HG03521 (cell line): ENCODE results near the gene TEAD1.
A peak's percentile ranks its signal among the peaks of the same experiment; 100 is the strongest.

Experiments
- ATAC-seq: cut with Tn5 transposase; IDR thresholded peaks from one replicate; pipeline ENCODE4 v1.9.1; 2021; ENCODE audit warnings: mild to moderate bottlenecking, moderate library complexity; ENCODE audit not compliant: unreplicated experiment

Gene TEAD1

DNA sequence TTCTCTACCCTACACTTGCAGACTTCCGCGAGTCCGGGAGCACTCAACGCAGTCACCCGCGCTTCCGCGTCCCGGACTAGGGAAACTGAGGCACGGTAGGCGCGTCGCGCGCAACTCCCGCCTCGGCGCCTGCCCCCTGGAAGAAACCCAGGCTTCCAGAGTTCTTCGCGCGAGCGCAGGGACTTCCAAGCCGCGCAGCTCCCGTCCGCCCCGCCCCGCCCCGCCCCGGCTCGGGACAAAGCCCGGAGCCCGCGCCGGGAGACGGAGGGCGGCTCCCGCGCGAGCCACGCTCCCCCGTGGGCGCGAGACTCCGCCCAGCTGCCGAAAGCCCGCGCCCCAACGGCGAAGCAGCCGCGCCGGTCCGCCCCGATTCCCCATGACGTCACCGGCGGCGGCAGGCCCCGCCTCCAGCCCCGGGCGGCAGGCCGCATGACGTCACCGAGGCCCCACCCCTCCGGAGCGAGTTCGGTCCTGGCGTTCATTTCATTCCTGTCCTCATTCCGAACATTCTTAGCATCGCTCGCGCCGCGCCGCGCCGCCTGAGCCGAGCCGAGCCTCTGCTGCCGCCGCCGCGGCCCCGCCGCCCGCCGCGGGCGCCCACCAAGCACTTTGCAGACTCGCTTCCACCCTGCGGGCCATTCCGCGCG lies at the start of gene TEAD1:
Gene TEAD1 (plus strand): TSS at position 498 of the 647 bp plus-strand sequence.
- peak; percentile 81 for ATAC-seq

DNA sequence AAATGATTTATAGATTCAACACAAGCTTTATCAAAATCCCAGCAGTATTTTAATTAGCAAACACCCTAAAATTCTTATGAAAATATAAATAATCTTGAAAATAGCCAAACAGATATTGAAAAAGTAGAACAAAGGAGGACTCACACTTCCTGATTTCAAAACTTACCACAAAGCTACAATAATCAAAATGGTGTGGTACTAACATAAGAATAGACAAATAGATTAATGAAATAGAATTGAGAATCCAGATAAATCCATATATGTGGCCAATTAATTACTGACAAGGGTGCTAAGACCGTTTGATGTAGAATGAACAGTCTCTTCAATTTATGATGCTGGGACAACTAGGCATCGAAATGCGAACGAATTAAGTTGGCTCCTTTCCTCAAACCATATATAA lies 49.6 kb upstream of the TEAD1 start:
- ATAC-seq: no peak

DNA sequence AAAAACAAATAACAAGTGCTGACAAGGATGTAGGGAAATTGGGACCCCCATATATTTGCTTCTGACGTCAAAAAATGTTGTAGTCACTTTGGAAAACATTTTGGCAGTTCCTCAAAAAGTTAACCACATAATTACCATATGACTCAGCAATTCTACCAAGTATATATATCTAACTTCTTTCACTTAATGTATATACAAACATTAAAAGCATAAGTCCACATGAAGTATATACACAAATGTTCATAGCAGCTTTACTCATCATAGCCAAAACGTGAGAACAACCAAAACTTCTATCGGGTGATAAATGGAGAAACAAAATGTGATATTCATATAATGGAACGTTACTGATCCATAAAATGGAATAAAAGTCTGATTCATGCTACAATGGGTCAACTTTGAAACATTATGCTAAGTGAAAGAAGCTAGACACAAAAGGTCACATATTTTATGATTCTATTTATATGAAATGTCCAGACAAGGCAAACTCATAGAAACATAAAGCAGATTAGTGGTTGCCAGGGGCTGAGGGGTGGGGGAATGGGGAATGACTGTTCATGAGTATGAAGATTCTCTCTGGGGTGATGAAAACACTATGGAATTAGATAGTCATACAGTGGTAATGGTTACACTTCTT lies 48.7 kb upstream of the TEAD1 start:
- no peak for ATAC-seq

DNA sequence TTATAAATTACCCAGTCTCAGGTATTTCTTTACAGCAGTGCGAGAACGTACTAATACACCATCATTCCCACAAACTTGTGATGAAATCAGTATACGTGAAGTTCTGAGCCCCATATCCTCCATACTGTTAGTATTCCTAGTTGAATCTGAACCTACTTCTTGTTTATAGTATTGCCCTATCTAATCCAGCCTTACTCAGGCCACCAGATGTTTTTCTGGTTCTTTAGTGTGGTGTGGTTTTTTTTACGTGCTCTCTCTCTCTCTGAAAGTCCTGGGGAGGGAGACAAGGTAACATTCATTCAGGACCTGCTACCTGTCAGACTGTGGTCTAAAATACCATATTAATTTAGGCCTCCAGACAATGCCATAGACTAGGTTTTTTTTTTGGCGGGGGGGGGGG lies 47.6 kb upstream of the TEAD1 start:
- no peak for ATAC-seq

DNA sequence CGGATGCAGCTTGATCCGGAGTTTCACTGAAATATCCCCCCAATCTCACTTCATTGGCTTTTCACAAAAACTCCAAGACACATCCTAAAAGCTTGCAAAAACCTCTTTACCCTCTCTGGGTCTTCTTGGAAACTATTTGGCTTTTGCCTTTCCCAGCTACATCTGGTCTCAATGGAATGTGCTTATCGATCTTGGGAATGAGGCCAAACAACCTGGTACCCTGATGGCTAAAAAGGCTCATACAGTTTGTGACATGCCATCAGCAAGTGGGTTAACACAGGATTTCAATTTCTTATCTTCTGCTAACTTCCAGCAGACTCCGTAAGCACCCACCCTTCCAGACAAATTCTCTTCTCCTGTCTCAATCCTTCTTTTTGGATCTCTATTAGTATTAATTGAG lies 45.9 kb upstream of the TEAD1 start:
- no peak for ATAC-seq

DNA sequence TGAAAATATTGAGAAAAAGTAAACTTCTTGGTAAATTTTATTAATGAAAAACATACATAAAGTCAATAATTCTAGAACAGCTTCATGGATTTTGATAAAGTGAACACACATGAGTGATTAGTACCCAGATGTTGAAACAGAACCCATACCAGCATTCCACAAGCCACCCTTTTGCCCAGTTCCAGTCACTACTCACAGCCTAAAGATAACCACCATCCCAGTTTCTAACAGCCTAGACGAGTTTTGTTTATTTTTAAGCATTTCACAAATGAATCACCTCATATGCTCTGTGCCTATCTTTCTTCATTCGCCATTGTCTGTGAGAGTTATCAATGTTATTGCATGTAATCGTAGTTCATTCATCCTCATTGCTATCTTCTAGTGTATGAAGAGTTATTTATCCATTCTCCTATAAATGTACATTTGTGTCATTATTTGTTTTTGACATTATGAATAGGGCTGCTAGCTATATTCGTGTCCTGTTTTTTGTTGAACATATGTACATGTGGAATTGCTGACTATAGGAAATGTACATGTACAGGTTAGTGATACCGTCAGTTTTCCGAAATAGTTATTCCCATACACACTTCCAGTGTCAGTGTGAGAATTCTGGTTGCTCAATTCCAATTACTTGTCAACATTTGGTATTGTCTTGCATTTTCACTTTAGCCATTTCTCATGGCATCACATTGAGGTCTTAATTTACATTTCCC lies 44.5 kb upstream of the TEAD1 start:
- no peak for ATAC-seq

DNA sequence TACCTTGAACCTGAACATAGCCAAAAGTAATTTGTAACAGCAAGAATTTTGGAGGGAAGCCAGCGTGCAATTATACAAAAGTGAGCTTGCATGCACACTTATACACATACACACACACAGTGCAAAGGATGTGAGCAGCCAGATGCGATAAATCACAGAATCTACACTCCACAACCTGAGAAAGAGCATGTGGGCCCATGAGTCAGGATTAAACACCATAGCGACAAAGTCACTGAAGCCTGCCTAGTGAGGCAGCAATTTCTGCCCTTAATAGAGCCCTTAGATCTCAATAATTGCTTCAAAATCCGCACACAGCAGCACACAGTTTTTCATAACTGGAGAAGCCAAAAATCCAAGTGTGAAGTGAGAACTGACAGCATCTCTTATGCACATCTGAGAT lies 42.6 kb upstream of the TEAD1 start:
- ATAC-seq: no peak

DNA sequence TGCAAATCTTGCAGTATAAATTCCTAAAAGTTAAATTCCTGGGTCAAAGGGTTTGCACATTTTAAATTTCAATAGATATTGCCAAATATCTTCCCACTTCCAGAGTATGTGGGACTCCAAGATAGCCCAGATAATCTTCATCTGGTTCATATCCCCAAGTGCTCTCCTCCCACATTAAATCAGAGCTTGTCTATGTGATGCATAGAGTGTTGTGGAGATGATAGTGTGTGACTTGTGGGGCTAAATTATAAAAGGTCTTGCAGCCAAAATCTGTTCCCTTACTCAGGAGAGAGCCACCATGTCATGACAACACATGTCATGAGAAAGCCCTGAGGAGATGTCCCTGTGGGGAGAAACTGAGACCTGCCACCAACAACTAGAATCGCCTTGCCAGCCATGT lies 39.9 kb upstream of the TEAD1 start:
- ATAC-seq: no peak

DNA sequence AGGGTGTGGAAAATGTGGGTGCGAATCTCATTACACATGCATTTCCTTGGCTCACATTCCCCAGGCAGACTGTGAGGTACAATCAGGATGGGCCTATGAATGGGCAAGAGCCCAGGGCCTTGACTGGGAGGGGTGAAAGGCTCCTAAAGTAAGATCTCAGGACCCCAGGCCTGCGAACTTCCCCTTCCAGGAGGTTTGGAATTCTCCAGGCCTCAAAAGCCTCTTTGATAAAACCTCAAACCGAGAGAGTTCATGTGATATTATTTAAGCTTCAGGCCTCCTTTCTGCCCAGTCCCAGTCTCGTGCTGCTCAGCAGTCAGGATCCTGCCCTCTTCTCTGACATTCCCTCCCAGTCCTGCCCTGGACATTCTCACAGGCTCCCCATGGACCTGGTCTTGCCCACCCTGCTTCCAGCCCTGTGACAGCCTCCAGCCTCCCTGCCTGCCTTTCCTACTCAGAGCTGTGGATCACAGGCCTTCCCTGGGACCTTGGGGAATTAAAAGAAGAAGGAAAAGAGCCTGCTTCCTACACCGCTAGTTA lies 37.3 kb upstream of the TEAD1 start:
- ATAC-seq: no peak

DNA sequence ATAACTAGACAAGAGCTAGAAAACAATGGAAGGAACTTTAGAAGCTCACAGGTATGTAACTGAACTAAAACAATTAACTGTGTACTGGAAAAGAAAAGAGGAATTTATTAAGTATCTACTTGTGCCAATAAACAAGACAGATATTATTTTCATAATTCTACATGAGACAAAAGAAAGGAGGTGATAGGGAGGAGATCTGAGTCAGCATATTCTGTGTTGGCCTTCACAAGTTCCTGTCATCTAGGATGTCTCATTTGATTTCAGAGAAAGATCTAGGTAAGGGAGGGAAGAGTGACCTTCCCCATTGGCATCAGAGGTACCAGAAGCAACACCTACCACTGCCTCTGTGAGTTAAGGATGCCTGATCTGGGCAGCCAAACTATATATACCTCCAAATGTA lies 34.8 kb upstream of the TEAD1 start:
- ATAC-seq: no peak

DNA sequence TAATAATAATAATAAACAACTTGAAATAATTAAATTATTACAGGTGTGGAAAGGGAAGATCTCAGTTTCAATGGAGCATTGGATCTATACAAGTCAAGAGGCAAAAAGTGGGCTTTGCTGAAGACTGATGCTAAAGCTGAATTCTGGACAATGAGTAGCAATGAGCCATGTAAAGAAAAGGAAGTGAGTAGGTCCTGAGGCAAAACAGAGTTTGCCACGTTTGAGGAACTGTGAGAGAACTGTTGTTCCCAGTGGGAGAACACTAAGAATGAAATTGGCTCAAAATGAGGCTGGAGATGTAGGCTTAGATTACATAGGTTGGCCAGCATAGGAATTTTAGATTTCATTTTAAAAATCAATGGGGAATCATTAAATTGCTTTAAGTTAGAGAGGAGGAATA lies 33.9 kb upstream of the TEAD1 start:
- ATAC-seq: no peak

DNA sequence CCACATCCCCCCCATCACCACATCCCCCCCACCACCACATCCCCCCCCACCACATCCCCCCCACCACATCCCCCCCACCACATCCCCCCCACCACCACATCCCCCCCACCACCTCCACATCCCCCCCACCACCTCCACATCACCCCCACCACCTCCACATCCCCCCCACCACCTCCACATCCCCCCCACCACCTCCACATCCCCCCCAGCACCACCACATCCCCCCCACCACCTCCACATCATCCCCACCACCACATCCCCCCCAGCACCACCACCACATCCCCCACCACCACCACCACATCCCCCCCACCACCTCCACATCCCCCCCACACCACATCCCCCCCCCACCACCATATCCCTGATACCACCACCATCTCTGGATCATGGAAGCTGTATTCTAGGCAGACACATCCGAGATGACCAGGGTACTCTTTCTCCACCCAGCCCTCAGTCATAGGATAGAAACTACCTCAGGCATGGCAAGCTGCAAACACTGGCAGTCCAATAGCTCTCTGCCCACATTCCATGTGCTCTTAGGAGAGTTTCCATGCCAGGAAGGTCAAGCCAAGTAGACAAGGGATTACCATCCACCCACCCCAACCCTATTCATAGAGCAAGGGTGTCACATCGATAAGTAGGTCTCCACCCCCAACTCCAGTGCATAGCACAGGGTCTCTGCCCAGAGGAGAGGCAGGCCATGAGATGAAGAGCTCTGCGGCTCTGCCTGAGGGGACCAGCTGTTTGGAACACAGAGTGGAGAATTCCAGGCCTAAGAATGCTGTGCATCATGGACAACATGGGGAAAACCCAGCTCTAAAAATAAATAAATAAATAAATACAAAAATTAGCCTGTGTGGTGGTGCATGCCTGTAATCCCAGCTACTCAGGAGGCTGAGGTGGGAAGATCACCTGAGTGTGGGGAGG lies 33.0 kb upstream of the TEAD1 start:
- ATAC-seq: no peak

DNA sequence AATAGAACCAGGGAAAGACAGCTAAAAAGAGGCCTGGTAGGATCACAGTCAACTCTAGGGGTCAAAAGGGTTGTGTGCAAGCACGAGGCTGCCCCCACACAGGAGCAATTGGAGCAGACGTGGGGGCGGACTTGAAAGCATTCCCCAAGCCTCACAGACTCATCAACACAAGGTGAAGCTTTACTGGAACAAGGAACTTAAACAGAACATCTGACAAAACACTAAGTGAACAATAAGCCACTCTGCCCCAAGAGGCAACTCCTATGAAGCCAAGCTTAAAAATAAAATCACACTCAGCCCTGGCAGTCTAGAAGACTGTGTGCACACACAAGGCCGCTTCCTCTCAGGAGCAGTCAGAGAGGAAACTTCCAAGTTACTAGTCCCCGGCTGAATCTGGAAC lies 32.2 kb upstream of the TEAD1 start:
- ATAC-seq: no peak

DNA sequence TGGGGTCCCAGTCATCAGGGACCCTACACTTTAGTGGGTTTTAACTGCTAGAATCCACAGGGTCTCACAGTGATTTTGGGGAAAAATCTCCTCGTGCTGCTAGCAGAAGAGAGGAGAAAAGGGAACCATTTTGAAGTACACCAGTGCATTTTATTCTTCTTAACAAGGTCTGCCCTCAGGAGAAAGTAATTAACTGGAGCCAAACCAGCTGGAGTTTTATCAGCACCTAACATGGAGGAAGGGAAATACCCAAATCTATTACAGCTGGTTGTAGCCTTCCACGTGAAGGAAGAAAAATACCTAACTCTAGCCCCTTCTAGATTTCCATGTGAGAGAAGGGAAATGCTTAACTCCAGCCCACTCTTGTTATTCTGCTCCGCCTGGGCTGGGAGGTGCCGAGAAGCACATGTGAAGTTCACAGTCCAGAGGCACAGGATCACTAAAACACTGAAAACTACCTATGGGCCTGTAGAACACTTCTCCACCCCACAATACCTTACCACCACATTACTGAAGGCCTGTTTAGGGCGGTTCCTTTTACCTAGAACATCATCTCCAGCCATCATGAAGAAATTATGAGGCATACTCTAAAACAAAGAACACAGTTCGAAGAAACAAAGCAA lies 31.3 kb upstream of the TEAD1 start:
- no peak for ATAC-seq

DNA sequence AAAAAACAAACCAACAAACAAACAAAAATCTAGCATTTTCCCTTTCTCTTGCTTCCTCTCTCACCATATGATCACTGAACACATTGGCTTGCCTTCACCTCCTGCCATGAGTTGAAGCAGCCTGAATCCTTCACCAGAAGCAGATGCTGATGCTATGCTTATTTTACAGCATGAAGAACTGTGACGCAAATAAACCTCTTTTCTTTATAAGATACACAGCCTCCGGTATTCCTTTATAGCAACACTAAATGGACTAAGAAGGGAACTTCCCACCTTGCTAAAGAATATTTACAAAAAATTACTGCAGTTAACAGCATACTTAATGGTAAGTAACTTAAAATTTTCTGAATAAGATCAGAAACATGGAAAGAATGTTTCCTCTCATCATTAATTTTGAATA lies 27.7 kb upstream of the TEAD1 start:
- ATAC-seq: no peak

DNA sequence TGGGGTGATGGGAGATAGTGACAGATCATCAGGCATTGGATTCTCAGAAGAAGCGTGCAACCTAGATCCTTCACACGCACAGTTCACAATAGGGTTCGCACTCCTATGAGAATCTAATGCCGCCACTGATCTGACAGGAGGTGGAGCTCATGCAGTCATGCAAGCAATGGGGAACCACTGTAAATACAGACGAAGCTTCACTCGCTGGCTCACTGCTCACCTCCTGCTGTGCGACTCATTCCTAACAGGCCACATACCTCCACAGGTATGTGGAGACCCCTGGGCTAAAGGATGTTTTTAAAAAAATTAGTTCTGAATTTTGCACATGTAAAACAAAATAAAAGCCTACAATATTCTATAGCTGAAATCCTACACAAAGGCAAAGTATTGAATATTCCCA lies 20.5 kb upstream of the TEAD1 start:
- no peak for ATAC-seq

DNA sequence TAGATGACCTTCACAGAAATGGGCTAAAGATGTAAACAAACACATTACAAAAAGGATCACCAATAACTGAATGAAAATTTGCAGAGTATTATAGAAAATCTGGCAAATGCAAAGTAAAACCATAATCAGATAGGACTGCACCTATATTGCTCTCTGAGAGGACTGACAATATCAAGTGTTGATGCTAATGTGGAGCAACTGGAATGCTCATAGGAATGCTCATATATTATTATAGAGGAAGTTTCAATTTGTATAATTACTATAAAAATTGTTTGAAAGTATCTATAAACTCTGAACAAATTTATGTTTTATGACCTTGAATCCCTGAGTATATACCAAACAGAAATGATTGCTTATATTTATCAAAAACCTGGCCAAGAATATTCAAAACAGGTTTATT lies 18.4 kb upstream of the TEAD1 start:
- ATAC-seq: no peak

DNA sequence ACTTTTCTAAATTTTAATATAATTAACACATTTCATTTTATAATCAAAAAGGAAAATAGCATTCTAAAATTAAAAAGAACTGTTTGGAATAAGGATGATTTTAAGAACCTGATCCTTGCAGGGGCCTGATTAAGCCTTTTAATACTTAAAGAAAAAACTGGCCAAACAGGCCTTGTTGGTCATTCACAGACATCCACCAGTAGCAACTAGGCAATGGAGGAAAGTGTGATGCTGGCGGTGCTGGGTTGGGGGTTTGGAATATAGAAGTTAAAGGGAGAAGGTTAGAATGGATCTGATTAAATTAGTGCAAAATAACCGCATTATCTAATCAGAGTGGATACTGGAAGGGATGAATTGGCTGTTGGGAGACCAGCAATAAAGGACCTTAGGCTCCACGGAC lies 16.9 kb upstream of the TEAD1 start:
- no peak for ATAC-seq

DNA sequence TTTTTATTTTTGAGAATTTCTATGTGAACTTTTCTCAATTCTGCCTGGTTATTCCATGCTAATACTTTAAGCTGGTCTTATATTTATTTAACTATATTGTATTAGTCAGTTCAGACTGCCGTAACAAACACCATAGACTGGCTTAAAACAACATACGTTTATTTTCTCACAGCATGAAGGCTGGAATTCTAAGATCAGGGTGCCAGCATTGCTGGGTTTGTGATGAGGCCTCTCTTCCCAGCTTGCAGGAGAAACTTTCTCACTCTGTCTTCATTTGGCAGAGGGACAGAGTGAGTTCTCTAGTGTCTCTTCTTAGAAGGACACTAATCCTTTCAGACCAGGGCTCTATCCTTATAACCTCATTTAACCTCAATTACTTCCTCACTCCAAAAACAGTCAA lies 16.2 kb upstream of the TEAD1 start:
- ATAC-seq: no peak

DNA sequence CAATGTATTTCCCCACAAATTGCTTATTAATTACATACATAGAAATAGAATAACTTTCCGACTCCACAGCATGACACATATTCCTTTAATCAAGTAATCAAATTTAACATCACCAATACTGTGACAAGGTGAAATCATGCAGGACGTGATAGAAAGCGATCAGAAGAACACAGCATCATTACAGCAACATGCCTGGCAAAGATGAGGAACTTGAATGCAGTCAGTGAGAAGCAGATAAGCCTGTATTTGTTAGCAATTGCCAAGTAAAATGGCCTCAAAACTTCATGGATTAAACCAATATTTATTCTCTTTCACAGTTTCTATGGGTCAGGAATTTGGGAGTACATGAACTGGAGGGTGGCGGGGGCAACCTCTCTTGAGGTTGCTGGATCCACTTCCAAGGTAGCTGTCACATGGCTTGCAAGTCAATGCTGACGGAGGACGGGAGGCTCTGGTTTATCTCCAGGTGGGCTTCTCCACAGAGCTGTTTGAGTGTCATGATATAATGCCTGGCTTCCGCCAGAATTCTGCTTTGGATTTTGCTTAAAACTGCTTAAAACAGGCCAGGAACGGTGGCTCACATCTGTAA lies 12.0 kb upstream of the TEAD1 start:
- no peak for ATAC-seq
